GM12864 (cell line): ENCODE results near the gene TRIM71.

Experiments
- DNase-seq: peaks from one replicate; pipeline ENCODE4 v3.0.0-alpha.2; 2011; ENCODE audit warnings: low read depth
- H3K4me3 ChIP-seq: 2 replicates; pipeline ENCODE4 v1.5.1; 2011; ENCODE audit warnings: mild to moderate bottlenecking, low read depth, low read length, control low read depth
- TF ChIP-seq, protein P1 (sequence below): IDR thresholded peaks from 2 replicates; pipeline ENCODE4 v1.5.1; 2011; ENCODE audit warnings: low read depth, mild to moderate bottlenecking, moderate library complexity, low read length, control low read depth, inconsistent platforms; ENCODE audit errors: missing control alignments

TRIM71 gene

DNA sequence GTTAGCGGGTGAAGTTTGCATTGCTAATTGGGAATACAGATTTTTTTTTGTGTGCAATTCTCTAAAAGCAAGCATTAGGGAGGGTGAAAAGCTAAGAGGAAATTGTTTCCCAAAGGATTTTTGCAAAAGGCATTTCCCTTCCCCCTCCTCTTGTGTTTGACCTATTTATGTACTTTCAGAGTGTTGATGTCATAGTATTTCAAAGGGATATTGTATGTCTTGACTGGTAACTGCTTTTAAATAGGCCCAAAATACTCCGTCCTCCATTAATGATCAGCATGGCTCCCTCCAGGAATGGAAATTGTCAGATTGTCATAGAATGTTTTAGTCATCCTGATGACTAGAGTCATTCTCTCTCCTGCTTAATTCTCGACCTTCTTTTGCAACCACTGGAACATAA is 32.4 kb downstream of the TRIM71 start:
- no peak for DNase-seq
- H3K4me3 ChIP-seq, result no peak overlapping the region
- TF ChIP-seq, protein P1, sequence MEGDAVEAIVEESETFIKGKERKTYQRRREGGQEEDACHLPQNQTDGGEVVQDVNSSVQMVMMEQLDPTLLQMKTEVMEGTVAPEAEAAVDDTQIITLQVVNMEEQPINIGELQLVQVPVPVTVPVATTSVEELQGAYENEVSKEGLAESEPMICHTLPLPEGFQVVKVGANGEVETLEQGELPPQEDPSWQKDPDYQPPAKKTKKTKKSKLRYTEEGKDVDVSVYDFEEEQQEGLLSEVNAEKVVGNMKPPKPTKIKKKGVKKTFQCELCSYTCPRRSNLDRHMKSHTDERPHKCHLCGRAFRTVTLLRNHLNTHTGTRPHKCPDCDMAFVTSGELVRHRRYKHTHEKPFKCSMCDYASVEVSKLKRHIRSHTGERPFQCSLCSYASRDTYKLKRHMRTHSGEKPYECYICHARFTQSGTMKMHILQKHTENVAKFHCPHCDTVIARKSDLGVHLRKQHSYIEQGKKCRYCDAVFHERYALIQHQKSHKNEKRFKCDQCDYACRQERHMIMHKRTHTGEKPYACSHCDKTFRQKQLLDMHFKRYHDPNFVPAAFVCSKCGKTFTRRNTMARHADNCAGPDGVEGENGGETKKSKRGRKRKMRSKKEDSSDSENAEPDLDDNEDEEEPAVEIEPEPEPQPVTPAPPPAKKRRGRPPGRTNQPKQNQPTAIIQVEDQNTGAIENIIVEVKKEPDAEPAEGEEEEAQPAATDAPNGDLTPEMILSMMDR, result no peak

DNA sequence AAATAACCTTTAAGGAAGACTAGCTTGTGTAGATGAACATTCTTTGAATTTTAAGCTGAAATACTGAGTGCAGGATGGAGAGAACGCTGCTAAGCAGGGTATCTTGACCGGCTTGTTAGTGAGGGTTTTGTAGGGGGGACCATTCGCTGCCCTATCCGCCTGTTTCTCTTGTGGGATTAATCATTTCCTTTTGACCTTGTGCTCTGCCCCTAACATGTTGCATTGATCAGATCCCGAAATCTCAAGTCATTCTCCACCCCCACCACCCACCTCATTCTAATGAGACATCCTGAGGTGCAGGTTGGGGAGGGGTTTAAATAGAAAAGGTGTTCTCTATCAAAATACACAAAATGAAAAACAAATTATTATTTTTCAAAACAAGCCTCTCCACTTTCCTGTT is 32.8 kb downstream of the TRIM71 start:
- TF ChIP-seq, protein P1, result no peak
- no peak overlapping the region for H3K4me3 ChIP-seq
- DNase-seq, result no peak

DNA sequence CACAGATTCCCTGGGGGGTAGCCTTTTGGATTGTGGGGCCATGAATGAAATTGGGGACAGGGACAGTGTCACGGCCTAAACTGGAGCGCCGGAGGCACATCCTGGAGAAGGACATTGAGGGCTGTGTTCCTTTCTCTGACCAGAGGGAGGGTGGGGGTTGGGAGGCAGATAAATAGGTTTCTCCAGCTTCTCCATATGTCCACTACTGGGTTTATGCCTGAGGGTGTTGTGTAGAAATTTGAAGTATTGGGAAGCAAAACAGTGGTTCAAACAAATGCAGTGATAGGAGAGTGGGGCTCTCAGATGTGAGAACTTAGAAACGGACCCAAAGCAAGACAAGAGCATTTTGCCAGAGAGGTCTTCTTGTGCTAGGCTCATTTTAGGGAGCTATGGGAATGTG is 34.3 kb downstream of the TRIM71 start:
- DNase-seq, result no peak
- TF ChIP-seq, protein P1, result no peak

DNA sequence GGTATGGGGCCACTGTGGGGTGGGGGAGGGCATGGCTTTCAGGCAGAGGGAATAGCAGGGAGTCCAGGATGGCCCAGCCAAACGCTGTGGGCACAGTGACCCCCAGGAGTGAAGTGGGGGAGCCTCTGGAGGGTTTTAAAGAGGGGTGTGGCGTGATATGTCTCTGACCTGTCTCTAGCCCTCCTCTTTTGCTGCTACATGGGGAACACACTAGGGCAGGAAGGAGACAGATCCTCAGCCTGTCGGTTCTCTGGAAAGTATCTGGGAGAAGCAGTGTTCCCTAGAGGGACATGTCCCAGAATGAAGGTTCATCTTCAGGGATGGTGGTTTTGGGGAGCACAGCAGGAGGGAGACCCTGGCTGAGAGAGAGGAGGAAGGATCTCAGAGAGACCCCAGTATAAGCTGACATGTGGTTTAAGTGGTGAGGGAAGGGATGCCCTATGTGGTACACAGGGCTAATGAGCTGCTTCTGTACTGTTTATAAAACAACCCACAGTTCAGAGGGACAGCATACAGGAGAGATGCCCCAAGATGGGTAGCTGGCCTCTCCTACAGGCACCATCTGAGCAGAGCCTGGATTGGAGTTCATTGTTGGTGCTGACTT is 37.7 kb downstream of the TRIM71 start:
- no peak overlapping the region for H3K4me3 ChIP-seq
- TF ChIP-seq, protein P1, result no peak

More for the DNA sequence above, 34.3 kb downstream of the TRIM71 start:
- no peak overlapping the region for H3K4me3 ChIP-seq

DNA sequence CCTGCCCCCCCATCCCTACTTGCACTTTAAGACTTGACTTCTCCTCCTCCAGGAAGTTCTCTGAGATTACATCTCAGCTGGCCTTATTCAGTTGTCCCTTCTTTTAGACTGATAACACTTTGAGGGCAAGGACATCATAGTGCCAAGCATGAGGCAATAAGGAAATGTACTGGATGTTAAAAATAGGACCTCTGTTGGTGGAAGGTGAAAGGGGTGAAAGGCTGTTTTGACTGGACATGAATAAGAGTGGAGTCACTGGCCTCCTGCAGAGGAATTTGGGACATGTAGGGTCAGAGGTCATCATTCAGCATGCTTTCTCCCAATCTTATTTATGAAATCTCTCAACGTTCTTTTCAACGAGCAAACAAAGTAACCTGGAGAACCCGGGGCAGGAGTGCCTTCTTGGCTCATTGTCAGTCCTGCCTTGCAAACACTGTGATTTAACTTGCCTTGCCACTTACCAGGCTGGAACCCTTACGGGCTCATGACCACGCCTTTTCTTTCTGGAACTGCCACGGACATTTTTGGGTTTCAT is 38.6 kb downstream of the TRIM71 start:
- no peak for DNase-seq
- H3K4me3 ChIP-seq, result no peak overlapping the region
- TF ChIP-seq, protein P1, result no peak

More for the DNA sequence above, 37.7 kb downstream of the TRIM71 start:
- DNase-seq, result no peak

DNA sequence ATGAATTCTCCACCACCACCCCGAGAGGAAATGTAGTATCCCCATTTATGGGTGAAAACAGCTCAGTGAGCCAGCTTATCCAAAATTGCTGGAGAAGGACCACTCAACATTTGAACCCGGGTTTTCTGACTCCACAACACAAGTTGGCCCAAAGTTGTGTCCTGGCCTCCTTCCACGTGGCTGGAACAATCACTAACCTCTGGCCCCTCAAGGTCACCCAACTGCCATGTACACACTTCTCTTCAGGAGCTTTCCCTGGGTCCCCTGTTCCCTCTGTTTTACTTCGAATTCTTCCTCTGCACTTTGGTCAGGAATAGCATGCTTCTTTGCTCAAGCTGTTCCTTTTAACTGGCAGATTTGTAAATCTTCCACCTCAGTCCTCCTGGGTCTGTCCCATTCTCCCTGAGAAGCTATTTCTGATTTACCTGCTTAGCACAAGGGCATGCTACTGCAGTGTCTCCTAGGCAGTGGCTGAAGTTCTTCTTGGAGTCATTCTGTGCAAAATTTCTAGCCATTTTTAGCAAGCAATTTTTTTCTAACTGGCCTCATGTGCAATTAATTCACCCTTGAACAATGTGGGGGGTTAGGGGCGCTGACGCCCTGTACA is 39.2 kb downstream of the TRIM71 start:
- no peak for DNase-seq
- TF ChIP-seq, protein P1, result no peak
- no peak overlapping the region for H3K4me3 ChIP-seq
